Brain microvascular endothelial cell (primary cell): ENCODE measurements around the gene SMPDL3B.

ENCODE experiments used
- DNase-seq: peaks from one replicate; pipeline ENCODE4 v3.0.0-alpha.2; 2020
- H3K27ac ChIP-seq: fragments of 250-450 bp; sonication (Bioruptor Pico); 2 replicates; pipeline ENCODE4 v1.5.1; 2020; ENCODE audit warnings: mild to moderate bottlenecking, moderate library complexity
- H3K27me3 ChIP-seq: fragments of 250-450 bp; sonication (Bioruptor Pico); replicated peaks from 2 replicates; pipeline ENCODE4 v1.5.1; 2020; ENCODE audit warnings: mild to moderate bottlenecking
- H3K36me3 ChIP-seq: fragments of 250-450 bp; sonication (Bioruptor Pico); replicated peaks from 2 replicates; pipeline ENCODE4 v1.5.1; 2020; ENCODE audit warnings: mild to moderate bottlenecking
- H3K4me3 ChIP-seq: 2 replicates; pipeline ENCODE4 v1.5.1; 2011; ENCODE audit warnings: low read depth, mild to moderate bottlenecking, control low read depth, low read length, moderate library complexity
- in situ Hi-C: cut with HindIII; loops from 2 replicates; pipeline ENCODE4 v1.10.0; 2017; ENCODE audit warnings: low sequenced_read_pairs, low pct_ligation_motif_present
- TF ChIP-seq, protein P1 (sequence below): IDR thresholded peaks from 2 replicates; pipeline ENCODE4 v1.5.1; 2011; ENCODE audit warnings: low read depth, mild to moderate bottlenecking, moderate library complexity, low read length, control low read depth, inconsistent platforms; ENCODE audit errors: missing control alignments

SMPDL3B gene

DNA sequence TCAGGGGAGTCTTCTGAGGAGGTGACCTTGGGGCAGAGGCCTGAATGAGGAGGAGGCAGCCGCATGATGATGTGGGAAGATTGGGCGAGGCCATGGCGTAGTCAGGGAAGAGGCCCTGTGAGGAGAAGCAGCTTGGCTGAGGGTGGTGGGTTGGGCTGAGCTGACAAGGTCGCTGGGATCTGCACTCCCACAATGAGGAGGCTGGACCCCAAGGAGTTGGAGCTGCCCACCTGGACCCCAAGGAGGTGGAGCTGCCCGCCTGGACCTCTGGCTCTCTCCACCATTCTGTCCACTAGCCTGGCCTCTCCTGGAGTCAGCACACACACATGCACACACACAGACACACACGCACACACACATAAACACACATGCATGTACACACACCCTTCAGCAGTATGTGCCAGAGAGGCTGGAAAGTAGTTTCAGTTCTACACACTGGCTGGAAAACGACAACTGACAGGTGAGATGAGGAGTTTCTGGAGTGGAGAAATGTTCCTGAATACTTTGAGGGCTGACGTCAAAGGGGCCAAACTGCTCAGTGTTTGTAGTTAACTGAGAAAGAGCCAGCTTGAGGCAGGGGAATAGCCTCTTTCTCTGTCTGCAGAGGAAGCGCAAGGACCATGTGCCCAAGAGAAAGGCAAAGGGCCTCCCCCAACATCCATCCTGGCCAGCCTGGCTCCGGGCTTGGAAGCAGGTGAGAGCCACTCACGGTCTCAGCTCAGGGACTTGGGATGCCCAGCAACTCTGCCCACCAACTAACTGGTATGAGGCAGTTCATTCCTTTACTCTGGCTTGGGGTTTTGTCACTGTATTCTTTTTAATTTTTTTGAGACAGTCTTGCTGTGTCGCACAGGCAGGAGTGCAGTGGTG lies 7.1 kb downstream of the SMPDL3B start:
- H3K4me3 ChIP-seq = no peak overlapping the region
- in situ Hi-C loops = no loop called here

DNA sequence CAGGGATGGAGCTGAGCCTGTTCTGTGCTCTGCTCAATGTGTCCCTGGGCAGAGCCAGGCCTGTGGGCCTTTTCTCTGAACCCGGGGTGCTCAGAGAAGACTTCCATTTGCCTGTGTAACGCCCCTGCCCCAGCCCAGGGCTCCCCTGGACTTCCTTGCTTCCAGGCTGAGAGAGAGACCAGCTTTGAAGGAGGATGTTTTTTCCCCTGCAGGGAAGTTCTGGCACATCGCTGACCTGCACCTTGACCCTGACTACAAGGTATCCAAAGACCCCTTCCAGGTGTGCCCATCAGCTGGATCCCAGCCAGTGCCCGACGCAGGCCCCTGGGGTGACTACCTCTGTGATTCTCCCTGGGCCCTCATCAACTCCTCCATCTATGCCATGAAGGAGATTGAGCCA lies 10.2 kb downstream of the SMPDL3B start:
- H3K27ac ChIP-seq = no peak overlapping the region
- H3K27me3 ChIP-seq = no peaks in the 10 kb centered on the region
- in situ Hi-C loops = no loop called here
- no peak for DNase-seq
- H3K36me3 ChIP-seq = no peaks in the 10 kb centered on the region
- TF ChIP-seq, protein P1, sequence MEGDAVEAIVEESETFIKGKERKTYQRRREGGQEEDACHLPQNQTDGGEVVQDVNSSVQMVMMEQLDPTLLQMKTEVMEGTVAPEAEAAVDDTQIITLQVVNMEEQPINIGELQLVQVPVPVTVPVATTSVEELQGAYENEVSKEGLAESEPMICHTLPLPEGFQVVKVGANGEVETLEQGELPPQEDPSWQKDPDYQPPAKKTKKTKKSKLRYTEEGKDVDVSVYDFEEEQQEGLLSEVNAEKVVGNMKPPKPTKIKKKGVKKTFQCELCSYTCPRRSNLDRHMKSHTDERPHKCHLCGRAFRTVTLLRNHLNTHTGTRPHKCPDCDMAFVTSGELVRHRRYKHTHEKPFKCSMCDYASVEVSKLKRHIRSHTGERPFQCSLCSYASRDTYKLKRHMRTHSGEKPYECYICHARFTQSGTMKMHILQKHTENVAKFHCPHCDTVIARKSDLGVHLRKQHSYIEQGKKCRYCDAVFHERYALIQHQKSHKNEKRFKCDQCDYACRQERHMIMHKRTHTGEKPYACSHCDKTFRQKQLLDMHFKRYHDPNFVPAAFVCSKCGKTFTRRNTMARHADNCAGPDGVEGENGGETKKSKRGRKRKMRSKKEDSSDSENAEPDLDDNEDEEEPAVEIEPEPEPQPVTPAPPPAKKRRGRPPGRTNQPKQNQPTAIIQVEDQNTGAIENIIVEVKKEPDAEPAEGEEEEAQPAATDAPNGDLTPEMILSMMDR = no peak
- no peak overlapping the region for H3K4me3 ChIP-seq

More for the DNA sequence above, 7.1 kb downstream of the SMPDL3B start:
- DNase-seq = no peak
- TF ChIP-seq, protein P1 = no peak
- Histone ChIP-seq H3K27me3 (no peaks in the 10 kb centered on the region), H3K36me3 (no peaks in the 10 kb centered on the region), H3K27ac (no peak overlapping the region)

DNA sequence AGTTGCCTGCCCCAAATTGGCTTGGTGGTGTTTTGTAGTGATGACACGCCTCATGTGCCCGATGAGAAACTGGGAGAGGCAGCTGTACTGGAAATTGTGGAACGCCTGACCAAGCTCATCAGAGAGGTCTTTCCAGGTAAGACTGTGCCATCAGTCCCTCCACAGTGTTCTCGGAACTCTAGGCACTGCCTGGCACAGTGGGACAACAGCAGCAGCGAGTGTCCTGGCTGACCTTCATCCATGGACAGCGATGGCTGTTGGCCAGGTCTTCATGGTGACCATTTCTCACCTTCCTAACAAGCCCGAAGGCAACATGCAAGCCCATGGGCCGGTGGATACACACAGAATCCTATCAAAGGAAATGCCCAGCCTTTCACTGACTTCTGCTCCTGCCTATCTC lies 14.2 kb downstream of the SMPDL3B start:
- no peak overlapping the region for H3K27ac ChIP-seq
- in situ Hi-C loops = no loop called here
- no peaks in the 10 kb centered on the region for H3K27me3 ChIP-seq
- no peak overlapping the region for H3K4me3 ChIP-seq
- TF ChIP-seq, protein P1 = no peak
- no peaks in the 10 kb centered on the region for H3K36me3 ChIP-seq
- DNase-seq = no peak

DNA sequence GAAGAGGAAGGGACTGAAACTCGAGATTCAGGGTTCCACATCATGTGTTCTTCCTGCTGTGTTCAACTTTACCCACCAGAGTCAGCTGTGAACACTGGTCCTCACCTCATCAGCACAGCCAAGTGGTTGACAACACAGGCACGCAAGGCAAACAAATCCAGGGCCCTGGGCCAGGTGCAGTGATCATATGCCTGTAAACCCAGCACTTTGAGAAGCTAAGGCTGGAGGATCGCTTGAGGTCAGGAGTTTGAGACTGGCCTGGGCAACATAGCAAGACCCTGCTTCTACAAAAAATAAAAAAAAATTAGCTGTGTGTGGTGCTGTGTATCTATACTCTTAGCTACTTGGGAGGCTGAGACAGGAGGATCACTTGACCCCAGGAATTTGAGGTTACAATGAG lies 16.6 kb downstream of the SMPDL3B start:
- H3K4me3 ChIP-seq = no peak overlapping the region
- no peaks in the 10 kb centered on the region for H3K27me3 ChIP-seq
- H3K27ac ChIP-seq = no peak overlapping the region
- TF ChIP-seq, protein P1 = no peak
- DNase-seq = no peak
- H3K36me3 ChIP-seq = no peaks in the 10 kb centered on the region
- in situ Hi-C loops = no loop called here

DNA sequence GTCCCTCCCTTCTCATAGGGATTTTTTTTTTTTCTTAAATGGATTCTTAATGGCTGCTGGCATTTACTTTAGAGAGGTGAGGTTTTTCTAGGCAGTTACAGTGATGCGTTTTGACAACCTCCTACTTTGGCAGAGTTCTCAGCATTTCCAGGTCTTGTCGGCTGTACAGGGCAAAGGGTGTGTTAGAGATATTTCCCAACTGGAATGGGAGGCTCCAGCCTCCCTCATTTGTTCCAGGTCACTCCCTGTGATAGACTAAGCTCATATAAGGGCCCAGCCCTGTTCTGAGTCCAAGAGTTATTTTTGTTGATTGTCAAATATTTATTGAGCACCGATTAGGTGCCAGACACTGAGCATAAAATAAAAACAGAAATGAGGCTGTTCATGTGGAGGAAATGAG lies 17.3 kb downstream of the SMPDL3B start:
- H3K4me3 ChIP-seq = no peak overlapping the region
- DNase-seq = no peak
- TF ChIP-seq, protein P1 = no peak
- no peak overlapping the region for H3K27ac ChIP-seq
- H3K27me3 ChIP-seq = no peaks in the 10 kb centered on the region
- in situ Hi-C loops = no loop called here
- no peaks in the 10 kb centered on the region for H3K36me3 ChIP-seq
